Measurements from ENCODE around the gene PLCB4.
A peak's percentile ranks its signal among the peaks of the same experiment; 100 is the strongest.

PLCB4 gene

DNA sequence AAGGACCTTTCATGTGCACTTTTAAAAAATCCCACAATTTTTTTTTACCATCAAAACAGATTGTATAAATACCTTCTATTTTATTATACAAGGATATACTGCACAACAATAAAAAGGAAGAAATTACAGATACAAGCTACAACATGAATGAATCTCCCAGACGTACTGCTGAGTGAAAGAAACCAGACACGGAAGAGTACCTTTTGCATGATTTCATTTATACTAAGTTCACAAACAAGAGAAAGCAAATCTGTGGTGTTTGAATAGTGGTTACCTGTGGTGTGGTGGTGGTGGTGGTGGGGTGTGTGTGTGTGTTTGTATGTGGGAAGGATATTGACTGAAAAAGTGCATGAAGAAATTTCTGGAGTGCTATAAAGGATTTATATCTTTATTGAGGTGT lies 6.8 kb upstream of the PLCB4 start:
- DNase-seq: no peak

DNA sequence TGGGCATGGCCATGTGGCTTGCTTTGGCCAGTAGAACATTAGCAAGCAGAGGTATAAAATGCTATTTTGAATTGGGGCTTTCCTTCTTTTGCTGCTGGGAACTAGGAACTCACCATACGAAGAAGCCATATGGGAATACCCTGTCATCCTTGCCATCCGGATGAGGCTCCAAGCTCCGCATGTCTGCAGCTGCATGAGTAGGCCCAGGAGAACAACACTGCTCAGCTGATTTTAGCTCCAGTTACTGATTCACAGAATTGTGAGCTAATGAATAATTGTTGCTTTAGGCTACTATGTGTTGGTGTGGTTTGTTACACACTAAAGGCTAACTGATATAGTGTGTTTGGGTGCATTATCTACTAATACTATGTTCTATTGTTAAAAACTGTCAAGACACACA lies 2.7 kb upstream of the PLCB4 start:
- DNase-seq: no peak

GRCh38 chr20:9068233-9068801 lies 570 bp upstream of the PLCB4 start:
- peak; percentile 66 for DNase-seq

- DNase-seq: no peak
These were observed 1.4 kb downstream of the PLCB4 start for GRCh38 chr20:9070304-9070703.

GRCh38 chr20:9071976-9072726 lies 3.3 kb downstream of the PLCB4 start:
- no peak for DNase-seq

GRCh38 chr20:9072861-9073500 lies 4.1 kb downstream of the PLCB4 start:
- no peak for DNase-seq

DNA sequence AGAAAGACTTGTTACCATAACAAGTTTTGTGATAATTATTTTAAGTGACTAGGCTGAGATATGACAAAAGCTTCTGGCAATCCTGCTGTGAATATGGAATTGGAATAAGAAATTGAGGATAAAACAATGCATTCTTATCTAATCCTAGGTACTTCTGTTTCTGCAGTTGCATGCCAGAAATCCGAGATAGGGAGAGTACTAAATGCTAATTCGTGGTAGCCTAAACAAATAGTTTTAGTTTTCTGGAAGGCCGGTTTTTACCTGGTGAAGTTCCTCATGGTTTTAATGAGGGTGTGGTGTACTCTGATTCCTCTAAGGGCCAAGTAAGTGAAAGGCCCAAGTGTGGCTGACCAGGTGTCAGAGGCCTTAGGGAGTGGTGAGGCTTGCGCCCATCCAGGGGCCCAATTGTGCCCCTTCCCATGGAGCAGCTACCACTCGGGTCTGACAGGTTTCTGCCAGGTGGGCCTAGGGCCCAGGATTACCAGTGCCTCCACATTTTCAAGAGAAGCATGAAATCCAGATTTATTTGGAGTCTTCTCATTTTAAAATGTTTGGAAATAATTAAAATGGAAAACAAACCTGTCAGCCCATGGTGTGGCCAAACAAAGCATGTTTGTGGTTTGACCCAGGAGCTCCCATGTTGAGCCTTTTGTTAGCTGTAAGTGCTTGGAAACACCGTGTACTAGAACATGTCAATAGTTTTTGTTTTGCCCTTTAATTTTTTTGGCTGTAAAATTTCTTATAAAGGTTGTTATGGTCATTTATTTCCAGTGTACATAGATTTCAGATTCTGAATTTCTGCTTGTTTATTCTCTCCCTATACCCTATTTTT lies 6.6 kb downstream of the PLCB4 start:
- DNase-seq: no peak

DNA sequence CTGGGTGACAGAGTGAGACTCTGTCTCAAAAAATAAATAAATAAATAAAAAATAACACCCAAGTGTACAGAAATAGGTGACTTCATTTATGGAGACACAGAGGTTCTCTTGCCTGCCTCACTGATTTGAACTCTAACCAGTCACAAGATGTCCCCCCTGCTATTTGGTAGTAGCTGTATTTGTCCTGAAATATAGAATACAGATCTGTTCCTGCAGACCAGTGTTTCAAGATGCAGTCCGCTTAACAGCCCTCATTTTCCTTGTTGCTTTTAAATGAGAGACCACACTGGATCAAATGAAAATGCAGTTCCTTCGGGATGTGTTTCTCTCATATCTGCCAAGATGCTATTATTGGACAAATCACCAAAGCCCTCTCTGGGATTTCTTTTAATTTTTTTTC lies 7.6 kb downstream of the PLCB4 start:
- no peak for DNase-seq

DNA sequence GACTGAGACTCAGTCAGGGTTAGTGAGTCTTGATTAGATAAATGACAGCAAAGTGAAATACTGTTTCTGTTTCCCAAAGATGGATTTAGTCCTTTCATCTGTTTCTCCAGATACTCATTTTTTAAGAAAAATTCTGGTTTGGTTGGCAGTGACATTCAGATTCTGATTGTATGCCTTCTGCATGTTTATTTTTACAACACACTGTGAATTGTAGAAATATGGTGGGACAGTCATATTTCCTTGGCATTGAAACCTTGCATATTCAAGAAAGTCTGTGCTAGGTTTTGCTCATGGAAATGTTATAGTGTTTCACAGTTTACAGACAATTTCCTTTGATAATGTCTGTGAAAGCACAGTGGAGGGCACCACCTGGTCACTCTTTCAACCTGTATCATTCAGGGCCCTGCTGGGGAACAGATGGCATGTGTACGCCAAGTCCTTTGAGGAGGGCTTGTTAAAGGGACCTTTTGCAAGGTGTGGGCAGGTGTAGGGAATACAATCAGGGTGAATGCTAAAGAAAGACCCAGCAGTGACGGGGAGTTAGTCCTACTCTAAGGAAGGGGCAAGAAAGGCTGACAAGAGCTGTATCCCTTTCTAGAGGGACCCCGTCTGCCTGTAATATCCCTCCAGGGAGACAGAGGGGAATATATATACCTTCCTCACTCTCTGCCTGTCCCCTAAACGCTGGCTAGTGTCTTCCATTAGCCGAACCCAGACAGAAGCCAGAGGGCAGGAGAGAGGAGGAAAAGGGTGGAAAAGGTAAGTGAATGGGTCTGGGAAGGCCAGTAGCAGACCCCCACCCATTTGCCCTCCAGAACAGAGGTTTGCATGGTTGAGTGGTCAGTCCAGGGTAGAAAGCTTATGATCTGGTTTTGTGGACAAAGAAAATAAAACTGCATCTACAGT lies 10.2 kb downstream of the PLCB4 start:
- DNase-seq: peak; percentile 56

DNA sequence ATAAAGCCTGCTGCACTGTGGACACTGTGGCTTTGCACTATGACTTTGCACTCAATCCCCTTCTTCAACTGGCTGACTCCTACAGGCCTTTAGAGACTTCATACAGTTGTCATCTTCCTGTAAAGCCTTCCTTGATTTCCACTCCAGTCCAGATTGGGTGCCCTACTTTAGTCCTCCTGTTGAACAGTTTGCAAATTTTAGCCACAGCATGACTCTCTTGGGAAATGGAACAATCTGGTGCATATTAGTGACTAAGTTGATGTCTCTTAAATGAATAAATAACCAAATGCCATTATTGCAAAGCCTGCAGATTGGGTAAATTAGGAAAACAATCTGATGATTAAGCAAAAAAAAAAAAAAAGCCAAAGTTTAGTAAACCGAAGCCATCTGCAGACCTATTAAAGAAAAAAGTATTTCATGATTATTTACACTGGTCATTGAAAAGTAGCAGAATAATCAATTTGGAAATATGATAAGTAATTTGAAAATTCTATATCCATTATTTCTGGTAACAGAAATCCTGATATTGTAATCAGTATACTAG lies 12.6 kb downstream of the PLCB4 start:
- no peak for DNase-seq

DNA sequence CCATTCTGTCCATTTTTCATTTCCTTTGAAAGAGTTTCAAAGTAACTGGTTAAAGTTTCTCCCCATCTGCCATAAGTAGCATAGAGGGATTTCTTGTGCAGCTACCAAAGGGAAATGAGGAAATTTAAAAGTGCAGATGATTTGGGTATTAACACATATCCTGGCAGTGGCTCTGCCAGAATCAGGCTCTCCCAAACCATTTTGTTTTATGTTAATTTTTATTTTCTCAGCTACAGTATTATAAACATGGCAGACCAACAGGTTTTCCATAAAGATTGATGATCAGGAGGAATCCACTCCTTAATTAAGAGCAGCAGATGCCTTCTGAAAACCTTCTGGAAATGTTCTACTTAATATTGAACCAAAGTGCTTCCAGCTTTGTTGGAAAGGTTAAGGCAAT lies 13.9 kb downstream of the PLCB4 start:
- DNase-seq: no peak

DNA sequence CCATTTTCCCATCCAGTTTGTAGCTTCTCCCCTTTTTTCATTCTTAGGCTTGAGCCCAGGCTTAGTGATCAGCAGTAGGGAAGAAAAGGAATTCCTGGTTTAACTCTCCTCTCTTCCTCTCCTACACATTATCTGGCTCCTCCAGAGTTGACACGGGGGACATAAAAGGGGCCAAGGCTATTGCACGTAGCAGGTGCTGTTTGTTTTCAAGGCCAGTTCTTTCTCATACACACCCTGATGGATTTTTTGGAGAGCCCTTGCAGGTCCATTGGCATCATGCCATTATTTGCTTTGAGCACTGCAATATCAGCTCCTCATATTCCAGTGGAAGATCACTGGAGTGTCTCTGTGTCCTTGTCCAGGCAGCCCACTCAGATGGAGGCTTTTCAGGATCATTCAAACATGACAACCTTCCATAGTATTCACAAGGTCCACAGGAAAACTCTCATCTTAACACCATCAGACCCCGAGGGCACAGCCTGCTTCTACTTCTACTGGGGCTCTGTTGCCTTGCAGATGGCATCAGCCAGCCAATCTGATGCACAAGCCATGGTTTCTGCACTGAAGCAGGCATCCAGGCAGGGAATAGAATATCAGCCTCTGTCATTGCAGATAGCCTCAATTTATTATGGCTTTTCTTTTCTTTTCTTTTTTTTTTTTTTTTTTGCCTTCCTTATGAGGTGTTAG lies 18.8 kb downstream of the PLCB4 start:
- peak; percentile 17 for DNase-seq

DNA sequence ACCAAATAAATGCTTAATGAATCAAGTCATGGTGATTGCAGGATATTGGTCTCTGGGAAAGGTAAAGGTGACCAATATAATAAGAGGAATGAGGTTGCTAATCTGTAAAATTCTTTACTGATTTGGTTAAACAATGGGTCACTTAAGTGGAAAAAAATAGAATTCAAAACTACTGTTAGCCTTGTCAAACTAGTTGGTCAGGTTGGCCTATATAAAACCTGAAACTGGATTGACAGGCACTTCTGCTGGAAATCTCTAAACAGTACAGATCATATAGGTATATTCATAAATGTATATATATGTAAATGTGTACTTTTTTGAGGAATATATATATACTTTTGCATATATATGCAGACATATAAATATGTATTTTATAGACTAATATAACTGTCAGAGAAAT lies 19.7 kb downstream of the PLCB4 start:
- DNase-seq: no peak

DNA sequence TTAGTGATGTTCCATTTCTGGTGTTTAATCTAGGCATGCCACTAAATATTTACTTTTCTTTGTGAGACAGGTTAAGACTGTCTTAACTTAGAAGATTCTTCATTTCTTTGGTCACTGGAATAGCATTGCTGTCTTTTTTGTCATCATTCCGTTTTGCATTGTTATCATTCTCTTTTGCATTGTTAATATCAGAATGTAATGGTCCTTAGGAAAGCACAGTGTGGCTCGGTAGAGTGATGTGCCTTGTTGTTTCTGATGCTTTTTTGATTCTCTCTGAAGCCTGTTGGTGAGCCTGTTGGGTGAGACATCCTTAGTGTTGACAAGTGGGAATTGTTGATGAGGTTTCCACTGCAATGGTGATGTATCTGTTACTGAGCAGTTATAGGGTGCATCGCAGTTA lies 23.2 kb downstream of the PLCB4 start:
- DNase-seq: no peak

DNA sequence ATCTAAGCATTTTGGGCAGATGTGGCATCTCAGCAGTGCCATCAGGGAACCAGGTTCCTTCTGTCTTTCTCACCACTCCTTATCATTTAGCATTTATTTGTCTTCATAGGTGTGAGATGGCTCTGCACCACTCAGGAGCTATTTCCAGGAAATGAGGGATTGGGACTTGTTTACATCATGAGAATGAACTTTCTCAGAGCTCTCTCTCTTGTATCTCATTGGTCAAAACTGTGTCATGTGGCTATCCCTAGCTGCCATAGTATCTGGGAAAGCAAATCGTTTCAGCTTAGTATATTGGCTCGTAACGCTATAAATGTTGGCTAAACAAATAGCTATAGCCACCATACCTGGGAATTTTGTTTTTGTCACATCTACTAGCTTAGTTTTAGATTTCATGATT lies 23.8 kb downstream of the PLCB4 start:
- DNase-seq: no peak

DNA sequence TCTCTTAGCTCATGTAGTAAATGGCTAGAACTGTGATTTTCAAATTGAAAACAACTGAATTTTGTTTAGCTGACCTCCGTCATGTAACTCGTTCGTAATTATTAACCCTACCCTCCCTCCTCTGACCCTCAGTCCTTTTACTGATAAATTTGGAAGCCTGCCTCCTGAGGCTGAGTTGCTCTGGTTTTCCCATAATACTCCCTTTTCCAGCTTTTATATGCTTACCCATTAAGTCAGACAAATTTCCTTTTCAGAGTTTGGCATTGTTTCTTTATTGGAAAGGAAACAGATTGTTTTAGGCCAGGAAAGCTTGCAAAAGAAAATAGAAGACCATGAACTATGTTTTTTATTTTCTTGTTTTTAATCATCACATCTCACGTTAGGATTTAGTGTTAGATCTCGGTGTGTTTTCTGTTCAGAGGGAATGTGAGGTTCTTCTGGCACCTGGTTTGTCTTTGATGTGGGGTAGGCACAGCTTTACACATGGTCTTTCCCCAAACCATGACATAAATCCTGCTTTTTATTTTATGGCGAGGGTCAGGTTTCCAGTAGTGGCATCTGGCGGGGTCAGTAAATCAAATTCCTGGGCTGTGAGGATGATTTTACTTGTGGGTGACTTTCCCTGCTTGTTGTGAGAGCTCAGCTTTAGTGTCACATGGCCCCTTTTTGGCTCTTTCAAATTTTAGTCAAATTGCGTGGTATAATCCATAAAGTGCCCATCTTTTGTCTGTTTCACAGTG lies 24.5 kb downstream of the PLCB4 start:
- DNase-seq: no peak

DNA sequence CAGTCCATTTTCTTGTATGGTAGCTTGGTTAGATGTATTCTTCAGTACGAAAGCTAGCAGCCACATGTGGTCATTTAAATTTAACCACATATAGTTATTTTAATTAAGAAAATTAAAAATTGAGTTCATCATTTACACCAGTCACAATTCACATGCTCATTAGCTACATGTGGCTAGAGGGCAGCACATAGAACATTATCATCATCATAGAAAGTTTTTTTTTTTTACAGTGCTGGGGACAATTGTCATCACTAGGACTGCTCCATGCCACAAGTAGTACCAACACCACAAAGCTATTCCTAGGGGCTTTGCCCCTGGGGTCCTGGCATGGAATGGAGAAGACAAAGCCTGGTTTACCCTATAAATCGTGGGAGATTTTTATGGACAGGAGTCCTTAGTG lies 30.5 kb downstream of the PLCB4 start:
- DNase-seq: no peak

DNA sequence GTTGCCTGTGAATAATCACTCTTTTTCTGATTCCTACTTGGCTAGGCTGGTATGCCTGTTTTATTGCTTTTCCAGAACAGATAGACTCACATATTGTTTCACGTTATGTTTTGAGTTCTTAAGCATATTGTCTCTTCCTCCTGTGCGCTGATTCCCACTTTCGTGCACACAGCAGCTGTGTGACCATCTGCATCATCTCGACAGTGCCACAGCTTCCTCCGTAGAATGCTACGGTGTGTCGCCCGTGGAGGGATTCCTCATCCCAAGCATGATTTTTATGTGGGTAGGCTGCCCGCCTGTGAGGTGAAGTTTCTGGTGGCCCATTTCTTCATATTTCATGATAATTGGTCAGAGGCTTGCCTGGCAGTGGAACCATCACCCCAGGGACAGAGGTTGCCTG lies 31.8 kb downstream of the PLCB4 start:
- no peak for DNase-seq

GRCh38 chr20:9102456-9102855 lies 33.6 kb downstream of the PLCB4 start:
- no peak for DNase-seq

GRCh38 chr20:9103955-9104354 lies 35.1 kb downstream of the PLCB4 start:
- DNase-seq: no peak

DNA sequence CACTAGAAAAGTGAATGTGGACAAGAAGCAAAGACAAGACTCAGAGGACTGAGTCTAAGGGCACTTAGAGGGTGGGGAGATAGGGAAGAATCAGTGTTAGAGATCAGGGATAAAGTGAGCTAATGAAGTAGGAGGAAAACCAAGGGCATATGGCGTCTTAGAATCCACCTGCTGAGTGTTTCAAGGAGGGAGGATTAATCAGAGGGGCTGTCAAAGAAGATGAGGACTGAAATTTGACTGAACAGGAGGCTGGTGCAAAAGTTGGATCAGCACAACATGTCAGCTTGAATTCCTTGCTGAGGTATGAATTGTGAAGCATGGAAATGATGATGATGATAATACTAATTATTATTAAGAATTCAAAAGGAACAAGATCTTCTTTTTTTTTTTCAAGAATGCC lies 39.4 kb downstream of the PLCB4 start:
- no peak for DNase-seq
